Measurements from ENCODE around the gene PPP1R15B.
"Not testable (repeated sequence)": the region's sequence is repeated elsewhere in the genome, so short reads cannot be mapped to it uniquely, and the experiment has no call there.

PPP1R15B gene

DNA sequence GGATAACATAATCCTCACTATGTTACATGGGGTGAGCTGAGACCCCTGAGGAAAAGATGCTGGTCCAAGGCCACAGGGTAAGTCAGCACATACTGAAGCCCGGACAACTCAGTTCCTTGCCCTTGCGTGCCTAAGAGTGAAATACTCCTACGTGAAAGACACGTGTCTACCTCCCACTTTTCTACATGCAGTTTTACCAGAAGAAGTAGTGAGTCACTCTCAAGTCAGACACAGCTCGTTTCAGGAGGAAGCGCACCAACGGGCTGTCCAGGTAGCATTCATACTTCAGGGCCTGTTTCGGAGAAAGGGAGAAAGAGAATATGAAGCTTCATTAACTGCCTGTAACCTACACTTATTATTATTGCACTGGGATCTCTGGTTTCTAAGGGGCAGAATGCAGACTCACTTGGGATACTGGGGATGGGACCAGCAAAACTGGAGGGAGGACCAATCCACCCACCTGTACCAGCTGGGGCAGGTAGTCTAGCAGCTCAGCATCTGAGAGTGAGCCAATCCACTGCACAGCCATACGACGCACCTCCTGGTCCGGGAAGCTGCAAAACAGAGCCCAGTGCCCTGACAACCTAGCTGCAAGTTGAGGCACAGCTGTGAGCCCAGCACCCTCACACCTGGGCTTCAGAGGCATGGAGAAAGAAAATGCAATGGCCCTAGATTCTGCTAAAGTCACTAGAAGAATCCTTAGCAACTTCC is 32.4 kb upstream of the PPP1R15B start:
- DNase-seq: no peak

GRCh38 chr1:204443260-204443619 is 31.6 kb upstream of the PPP1R15B start:
- DNase-seq: no peak

DNA sequence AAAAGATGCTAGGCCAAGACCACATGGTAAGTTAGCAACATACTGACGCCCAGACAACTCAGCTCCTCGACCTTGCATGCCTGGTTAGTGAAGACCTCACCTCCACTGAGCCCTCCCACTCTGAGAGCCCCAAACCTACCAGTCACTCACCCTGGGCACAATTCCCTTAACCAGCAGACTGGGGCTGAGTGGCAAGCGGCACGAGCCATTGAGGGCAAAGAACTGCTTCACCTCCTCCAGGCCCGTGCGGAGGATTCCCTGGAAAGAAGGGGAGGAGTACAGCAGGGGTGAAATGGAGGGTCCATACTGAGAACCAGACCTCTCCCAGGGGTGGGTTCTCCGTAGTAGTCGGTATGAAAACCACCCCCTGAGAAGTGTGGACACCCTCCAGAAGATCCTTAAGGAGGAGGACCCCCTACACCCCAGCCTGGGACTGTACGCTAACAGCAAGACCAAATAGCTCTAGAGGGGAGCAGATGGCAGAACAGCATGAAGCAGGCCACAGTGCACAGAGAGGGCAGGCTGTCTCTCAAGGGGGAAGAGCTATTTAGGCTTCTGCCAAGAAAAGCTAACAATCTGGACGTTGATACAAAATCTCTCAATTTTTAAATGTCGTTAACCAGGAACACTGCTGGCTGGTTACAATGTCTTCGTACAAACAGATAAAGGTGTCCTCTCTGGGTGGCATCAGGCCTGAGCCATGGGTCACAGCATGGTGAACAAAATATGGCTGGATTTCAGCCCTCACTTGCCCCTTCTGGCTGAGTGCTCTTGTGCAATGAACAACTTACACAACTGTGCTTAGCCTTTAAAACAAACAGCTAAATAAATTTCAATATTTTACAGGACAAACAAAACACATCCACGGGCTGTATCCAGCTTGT is 31.0 kb upstream of the PPP1R15B start:
- no peak for DNase-seq

DNA sequence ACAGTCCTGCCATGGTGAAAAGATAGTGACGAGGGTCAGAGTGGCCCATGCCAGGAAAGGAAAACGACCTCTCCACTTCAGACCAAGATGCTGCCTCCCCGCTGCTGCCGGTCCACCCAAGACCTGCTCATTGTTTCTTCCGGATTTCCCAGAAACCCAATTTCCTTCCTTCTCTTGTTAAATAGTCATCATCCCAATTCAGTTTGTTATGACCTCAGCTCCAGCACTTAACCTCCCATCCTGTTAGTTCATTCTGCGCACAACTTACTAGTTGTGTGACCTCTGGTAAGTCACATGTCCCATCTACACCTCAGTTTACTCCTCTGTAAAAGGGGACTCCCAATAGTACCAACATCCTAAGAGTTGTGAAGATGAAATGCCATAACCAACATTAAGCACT is 29.9 kb upstream of the PPP1R15B start:
- DNase-seq: no peak

GRCh38 chr1:204439621-204440375 is 28.2 kb upstream of the PPP1R15B start:
- no peak for DNase-seq

- DNase-seq: no peak
These were observed 27.0 kb upstream of the PPP1R15B start for GRCh38 chr1:204438628-204439027.

DNA sequence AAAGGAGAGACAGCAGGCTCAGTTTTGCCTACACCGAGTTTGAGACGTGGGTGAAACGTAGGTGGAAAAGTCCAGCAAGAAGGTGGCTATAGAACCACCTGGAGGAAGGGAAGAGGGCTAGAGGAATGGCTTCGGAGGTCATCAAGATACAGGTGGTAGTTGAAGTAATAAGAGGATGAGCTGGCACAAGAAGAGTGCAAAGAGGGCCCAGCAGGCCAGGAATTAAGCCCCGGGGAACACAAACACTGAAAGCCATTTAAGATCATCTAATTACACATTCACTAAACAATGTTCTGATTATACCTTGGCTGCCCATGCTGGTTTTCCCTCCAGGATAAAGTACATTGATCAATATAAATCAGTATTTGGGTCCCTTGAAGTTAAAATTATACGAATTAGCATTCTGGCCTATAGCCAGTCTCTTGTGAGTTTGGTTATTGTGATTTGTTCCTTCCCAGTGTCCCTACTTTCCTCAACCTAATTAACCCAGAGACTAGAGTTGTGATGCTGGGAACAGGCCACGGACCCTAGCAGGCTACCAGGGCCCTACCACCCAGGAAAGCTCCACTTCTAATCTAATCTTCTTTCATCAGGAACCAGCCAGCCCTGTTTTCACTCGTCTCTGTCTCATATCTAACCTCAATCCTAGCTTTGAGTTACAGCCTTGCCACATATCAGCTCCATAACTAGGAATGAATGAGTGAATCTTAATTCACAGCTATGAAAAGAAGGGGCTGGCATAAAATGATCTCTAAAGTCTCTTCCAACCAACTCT is 26.4 kb upstream of the PPP1R15B start:
- no peak for DNase-seq

- DNase-seq: no peak
These were observed 24.3 kb upstream of the PPP1R15B start for GRCh38 chr1:204435872-204436271.

- no peak for DNase-seq
These were observed 23.8 kb upstream of the PPP1R15B start for GRCh38 chr1:204435381-204435831.

GRCh38 chr1:204434116-204434755 is 22.6 kb upstream of the PPP1R15B start:
- no peak for DNase-seq

DNA sequence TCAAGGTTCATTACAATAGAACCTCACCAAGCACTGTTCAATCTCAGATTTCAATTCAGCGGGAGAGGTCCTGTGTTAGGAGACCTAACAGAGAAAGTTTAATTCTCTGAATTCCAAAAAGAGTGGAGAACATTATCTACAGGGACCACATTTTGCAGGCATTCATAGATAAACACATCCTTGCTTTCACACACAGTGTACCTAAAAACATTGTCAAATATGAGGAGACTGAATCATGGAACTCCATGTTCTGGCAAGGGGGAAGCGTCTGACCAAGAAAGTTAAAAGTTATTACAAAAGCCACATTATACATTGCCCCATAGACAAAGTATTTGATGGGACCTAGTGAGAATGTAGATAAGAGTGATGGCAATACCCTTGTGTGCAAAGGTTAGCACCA is 21.1 kb upstream of the PPP1R15B start:
- DNase-seq: no peak

- peak; percentile 78 for DNase-seq
These were observed 19.9 kb upstream of the PPP1R15B start for GRCh38 chr1:204431310-204432184.

GRCh38 chr1:204429746-204430145 is 18.1 kb upstream of the PPP1R15B start:
- DNase-seq: no peak

DNA sequence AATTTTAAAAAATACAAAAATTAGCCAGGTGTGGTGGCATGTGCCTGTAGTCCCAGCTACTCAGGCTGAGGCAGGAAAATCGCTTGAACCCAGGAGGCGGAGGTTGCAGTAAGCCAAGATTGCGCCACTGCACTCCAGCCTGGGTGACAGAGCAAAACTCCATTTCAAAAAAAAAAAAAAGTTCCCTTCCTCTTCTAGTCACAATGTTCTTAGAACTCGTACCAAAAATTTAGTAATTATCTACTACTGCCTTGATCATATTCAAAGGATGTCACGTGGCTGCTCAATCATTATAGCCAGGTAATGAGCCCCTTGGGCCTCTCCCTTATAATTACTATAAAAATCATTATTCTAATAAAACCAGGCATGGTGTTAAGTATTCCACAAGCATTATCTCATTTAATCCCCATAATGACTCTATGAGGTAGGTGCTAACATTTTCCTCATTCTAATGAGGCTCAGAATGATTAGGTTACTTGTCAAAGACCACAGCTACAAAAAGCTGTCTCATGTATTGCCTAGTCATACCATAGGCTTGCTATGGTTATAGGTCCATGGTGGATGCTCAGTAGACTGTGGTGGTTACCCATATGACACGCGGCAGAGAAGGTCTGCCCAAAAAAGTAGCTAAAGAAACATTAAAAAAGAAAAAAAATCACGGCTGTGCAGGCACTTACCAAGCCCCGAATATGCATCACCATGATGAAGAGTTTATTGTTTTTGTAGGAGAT is 15.5 kb upstream of the PPP1R15B start:
- no peak for DNase-seq

GRCh38 chr1:204426474-204426873 is 14.9 kb upstream of the PPP1R15B start:
- DNase-seq: no peak

GRCh38 chr1:204426035-204426436 is 14.4 kb upstream of the PPP1R15B start:
- DNase-seq: no peak

- DNase-seq: no peak
These were observed 13.0 kb upstream of the PPP1R15B start for GRCh38 chr1:204424621-204425020.

DNA sequence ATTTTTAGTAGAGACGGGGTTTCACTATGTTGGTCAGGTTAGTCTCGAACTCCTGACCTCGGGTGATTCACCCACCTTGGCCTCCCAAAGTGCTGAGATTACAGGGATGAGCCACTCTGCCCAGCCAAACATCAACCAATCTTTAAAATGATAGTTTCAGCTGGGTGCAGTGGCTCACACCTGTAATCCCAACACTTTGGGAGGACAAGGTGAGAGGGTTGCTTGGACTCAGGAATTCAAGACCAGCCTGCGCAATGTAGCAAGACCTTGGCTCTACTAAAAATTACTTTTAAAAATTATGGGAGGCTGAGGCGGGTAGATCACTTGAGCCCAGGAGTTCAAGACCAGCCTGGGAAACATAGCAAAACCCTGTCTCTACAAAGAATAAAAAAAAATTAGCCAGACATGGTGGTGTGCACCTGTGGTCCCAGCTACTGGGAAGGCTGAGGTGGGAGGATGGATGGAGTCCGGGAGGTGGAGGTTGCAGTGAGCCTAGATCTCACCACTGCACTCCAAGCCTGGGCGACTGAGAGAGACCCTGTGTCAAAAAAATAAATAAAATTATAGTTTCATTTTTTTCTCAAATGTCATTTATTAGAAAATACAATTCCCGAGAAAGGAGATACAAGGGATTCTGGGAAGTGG is 10.6 kb upstream of the PPP1R15B start:
- DNase-seq: not testable (repeated sequence)

DNA sequence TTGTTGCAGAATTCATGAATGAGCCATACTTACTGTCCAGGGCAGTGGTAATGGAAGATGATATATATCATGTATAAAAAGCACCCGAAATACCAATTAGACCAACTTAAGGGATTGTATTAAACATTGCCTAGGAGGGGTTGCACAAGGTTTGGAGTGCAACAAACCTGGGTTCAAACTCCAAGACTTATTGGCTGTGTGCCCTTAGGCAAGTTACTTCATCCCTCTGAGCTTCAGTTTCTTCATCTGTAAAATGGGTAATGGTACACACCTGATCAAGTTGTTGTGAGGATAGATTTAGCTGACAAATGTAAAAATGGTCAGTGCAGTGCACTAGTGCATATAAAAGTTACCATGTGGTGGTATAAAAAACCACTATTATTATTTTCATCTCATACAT is 9.8 kb upstream of the PPP1R15B start:
- DNase-seq: no peak

Measured in OCI-M1 (cell line).